Heart right ventricle (tissue), 16 donors: Measurements from ENCODE around the gene RIPK4. TPM values are rescaled to one million over a fixed set of nuclear protein-coding genes. Genes with fewer than 3 reads are reported as not detected.

Source experiments
- ATAC-seq, 8 donors: fragments of 200-7000 bp; cut with Tn5 transposase; one replicate each; pipeline ENCODE4 v1.9.1; 2020; ENCODE audit warnings: mild to moderate bottlenecking in 8 of 8, moderate library complexity in 8 of 8, moderate number of reproducible peaks in 1 of 8
- DNase-seq, 2 donors: peaks; one replicate each; pipeline ENCODE4 v3.0.0-alpha.2; 2020
- H3K27ac ChIP-seq, 10 donors: fragments of 200-600 bp; sonication (generic) in 2 of 10; one replicate each; pipeline versions ENCODE4 v1.5.0 to v1.8.0; 2020 to 2022; ENCODE audit warnings: mild to moderate bottlenecking in 3 of 10
- H3K27me3 ChIP-seq, 7 donors: fragments of 200-600 bp; one replicate each; pipeline ENCODE4 v1.8.0; 2021 to 2022; ENCODE audit warnings: mild to moderate bottlenecking in 2 of 7
- H3K36me3 ChIP-seq, 9 donors: fragments of 200-600 bp; sonication (generic) in 1 of 9; one replicate each; pipeline versions ENCODE4 v1.5.0 to v1.8.0; 2020 to 2022; ENCODE audit warnings: mild to moderate bottlenecking in 2 of 9
- H3K4me1 ChIP-seq, 9 donors: fragments of 200-600 bp; sonication (generic) in 1 of 9; one replicate each; pipeline versions ENCODE4 v1.5.0 to v1.8.0; 2020 to 2022; ENCODE audit warnings: mild to moderate bottlenecking in 4 of 9
- H3K4me3 ChIP-seq, 10 donors: fragments of 200-600 bp; sonication (generic) in 2 of 10; one replicate each; pipeline versions ENCODE4 v1.5.0 to v1.8.0; 2020 to 2022; ENCODE audit warnings: mild to moderate bottlenecking in 7 of 10, moderate library complexity in 2 of 10
- H3K9me3 ChIP-seq, 11 donors: fragments of 200-600 bp in 10 of 11; sonication (generic) in 2 of 11; one replicate each; pipeline versions ENCODE4 v1.5.0 to v1.8.0; 2013 to 2022; ENCODE audit warnings: mild to moderate bottlenecking in 2 of 11, control low read depth in 1 of 11, moderate library complexity in 1 of 11
- WGBS, 2 donors: extraction: QIAGEN DNeasy Blood & Tissue Kit; methylation state at CpG; one replicate each; pipeline ENCODE4 v1.1.7; 2013; ENCODE audit warnings: inconsistent platforms in 1 of 2; 5-methylcytosine and 5-hydroxymethylcytosine counted together
- intact Hi-C, 10 donors: fragments of 100-400 bp; cut with DNase I; formaldehyde crosslinking; loops; one replicate each; pipeline versions ENCODE4 v1.11.1 to v1.14.2; 2022
- polyA plus RNA-seq, 2 donors: library from polyadenylated mRNA; stranded (reverse); fragments of 200-250 nt; gene quantifications; one replicate each; pipeline ENCODE4 v1.2.3, GENCODE V29; 2013
- total RNA-seq, 10 donors: library from RNA; stranded (reverse); fragmentation: NEBNext Ultra II Directional in 3 of 10; extraction: Animal tissue kit (Norgen Biotek cat#: 25700) in 3 of 10; gene quantifications; one replicate each; pipeline versions ENCODE4 v1.2.1 to v1.2.4, GENCODE V29; 2021 to 2023
- TF ChIP-seq, protein P1 (sequence below), 9 donors: fragments of 200-600 bp; sonication (generic) in 2 of 9; IDR thresholded peaks; one replicate each; pipeline versions ENCODE4 v1.5.0 to v1.8.0; 2021 to 2022; ENCODE audit warnings: antibody characterized with exemption in 9 of 9, mild to moderate bottlenecking in 5 of 9, moderate library complexity in 1 of 9
- donor health status: Arrhythmogenic right ventricular cardiomyopathy.
- donor health status: ischemic (EF 13 %, LVEDD 7.1; RV severe dilation, severe dysfunction).
- donor health status: healthy with polysubstance abuse.
- donor health status: DM: no; HTN: yes; CAD: no.
- donor health status: DM: no; HTN: no; CAD: no.
- donor health status: ischemic (EF 25% LVEDD 6.9; RV normal size, moderate dysfunction).
- donor health status: ischemic (EF 25% LVEDD 5.7; RV mildly dilated, moderate dysfunction).
- donor health status: healthy.
- donor health status: DM: yes; HTN: yes; CAD: no.
- donor health status: Ischemic cardiomyopathy.
- donor health status: ischemic (EF 35%, LVEDD 5.7; RV mildly dilated, moderate dysfunction).
- donor health status: nonischemic (EF 11% LVEDD 7.7; RV severe dilation, severe dysfunction).
- donor health status: DM: yes; HTN: yes; CAD: no.
- donor health status: PGD.
- donor health status: ischemic (EF 29% LVEDD 5.4; RV normal size, mild dysfunction).
- donor health status: nonischemic (EF 23%, LVEDD 6.1; RV moderate dilation, normal function).

RIPK4 gene
- total and polyA plus RNA-seq, 12 donors: 0.04 to 0.15 (median 0.07) TPM; not detected in 5

DNA sequence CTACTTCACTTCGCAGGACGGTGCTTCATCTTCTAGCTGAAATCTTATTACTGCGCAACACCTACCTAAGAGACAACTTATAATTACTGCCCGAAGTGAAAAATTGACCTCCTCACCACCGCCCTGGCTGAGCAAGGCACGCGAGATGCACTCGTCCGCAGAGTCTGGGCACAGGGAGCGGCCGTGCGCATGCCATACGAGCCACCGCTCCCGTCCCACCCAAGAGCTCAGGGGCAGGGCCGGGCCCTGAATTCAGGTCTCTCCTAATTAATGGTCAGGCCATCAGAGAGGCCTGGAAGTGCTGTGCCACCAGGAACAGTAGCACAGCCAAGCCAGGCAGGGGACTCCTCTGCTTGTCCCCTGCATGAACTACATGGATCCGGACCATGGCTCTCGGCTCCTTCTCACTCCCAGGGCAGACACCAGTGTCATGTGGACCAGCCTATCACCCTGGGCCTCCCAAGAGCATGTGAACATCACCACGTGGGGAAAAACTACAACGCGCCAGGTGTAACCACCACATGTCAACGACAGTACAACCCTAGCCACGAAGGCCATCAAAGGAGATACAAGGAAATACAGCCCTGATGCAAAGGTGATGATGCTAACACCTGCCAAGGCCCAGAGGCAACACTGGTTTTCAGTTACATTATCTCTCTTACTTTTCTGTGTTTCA, 11.5 kb downstream of the RIPK4 start:
- Histone ChIP-seq H3K4me1 (peaks cover 0 to under 1% (median 0%) of the 10 kb centered on the region in 9 donors), H3K9me3 (no peaks in the 10 kb centered on the region), H3K36me3 (no peaks in the 10 kb centered on the region), H3K4me3 (no peak overlapping the region), H3K27me3 (peaks cover 0 to 22% (median 15%) of the 10 kb centered on the region in 7 donors), H3K27ac (no peak overlapping the region)
- WGBS, 2 donors: 93 to 95% methylated on average over 23 of the region's 23 CpGs
- ATAC-seq (no peak), DNase-seq (no peak)
- TF ChIP-seq, protein P1, sequence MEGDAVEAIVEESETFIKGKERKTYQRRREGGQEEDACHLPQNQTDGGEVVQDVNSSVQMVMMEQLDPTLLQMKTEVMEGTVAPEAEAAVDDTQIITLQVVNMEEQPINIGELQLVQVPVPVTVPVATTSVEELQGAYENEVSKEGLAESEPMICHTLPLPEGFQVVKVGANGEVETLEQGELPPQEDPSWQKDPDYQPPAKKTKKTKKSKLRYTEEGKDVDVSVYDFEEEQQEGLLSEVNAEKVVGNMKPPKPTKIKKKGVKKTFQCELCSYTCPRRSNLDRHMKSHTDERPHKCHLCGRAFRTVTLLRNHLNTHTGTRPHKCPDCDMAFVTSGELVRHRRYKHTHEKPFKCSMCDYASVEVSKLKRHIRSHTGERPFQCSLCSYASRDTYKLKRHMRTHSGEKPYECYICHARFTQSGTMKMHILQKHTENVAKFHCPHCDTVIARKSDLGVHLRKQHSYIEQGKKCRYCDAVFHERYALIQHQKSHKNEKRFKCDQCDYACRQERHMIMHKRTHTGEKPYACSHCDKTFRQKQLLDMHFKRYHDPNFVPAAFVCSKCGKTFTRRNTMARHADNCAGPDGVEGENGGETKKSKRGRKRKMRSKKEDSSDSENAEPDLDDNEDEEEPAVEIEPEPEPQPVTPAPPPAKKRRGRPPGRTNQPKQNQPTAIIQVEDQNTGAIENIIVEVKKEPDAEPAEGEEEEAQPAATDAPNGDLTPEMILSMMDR (IDR thresholded peaks at IDR 0.05): no peak
- intact Hi-C loops: no loop called here

DNA sequence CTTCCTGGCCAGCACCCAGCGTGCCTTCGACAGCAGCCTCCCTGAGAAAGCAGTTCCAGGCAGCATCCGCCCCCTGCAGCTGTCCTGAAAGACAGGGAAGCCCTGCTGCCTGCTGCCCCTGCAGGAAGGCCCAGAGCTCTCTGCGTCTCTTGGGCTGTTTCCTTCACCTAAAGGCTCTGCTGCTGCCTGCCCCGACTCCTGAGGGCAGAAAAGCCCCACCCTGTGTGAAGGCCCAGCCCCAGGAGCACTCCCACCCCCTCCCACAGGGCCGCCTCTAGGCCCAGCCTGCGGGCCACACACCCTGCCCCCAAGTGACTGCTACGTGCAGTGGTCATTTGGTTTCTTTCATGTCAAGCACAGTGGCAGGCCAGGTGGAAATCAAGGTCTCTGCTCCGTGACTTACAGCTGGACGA, 12.4 kb downstream of the RIPK4 start:
- Histone ChIP-seq H3K4me3 (no peak overlapping the region), H3K27ac (no peak overlapping the region), H3K36me3 (no peaks in the 10 kb centered on the region), H3K27me3 (peaks cover 0 to 21% (median 13%) of the 10 kb centered on the region in 7 donors), H3K9me3 (no peaks in the 10 kb centered on the region), H3K4me1 (no peaks in the 10 kb centered on the region)
- DNase-seq (no peak), ATAC-seq (peak in 1 of 8 donors; percentile 32)
- 60 to 66% methylated on average over 10 of the region's 10 CpGs for WGBS, 2 donors
- TF ChIP-seq, protein P1 (IDR thresholded peaks at IDR 0.05): no peak
- intact Hi-C loops: no loop called here

DNA sequence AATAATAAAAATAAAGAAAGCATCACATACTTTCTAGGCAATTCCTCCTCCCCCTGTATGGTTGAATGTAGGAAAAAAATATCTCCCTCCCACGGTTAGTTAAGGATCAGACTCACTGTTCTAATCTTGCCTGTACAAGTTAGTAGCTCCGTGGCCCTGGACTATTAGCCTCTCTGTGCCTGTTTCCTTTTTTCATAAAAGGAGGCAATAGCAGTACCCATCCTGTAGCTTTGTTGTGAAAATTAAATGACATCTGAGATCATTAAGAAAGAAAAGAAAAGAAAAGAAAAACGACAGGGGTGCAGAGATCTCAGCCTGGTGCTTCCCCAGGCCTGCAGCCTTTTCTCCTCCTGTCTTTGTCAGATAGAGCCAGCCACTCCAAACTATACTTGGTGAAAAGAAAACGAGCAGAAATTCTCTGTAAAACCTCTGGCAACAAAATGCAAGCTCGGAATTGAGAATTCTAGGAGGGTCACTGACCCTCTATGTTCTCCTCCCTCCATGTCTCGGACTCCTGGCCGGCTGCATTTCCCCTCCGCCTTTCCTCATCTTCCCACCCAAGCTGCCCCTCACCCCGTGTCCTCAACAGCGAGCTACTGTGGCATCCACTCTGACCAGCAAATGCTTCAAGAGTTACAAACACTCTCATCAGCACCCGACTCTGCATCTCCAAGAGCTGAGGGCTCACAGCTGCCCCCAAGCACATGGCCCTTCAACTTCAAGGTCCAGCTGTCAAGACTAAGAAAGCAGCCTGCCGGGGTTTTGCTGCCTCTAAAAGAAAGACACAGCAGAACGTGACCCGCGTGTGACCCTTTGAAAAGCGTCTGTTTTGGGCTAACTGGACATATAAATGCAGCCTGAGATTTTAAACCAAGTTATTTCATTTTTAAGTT, 13.6 kb downstream of the RIPK4 start:
- WGBS, 2 donors: 70 to 81% methylated on average over 16 of the region's 16 CpGs
- H3K9me3 ChIP-seq: no peaks in the 10 kb centered on the region
- no peaks in the 10 kb centered on the region for H3K4me1 ChIP-seq
- ATAC-seq (no peak), DNase-seq (no peak)
- TF ChIP-seq, protein P1 (IDR thresholded peaks at IDR 0.05): no peak
- no peaks in the 10 kb centered on the region for H3K36me3 ChIP-seq
- intact Hi-C loops: no loop called here
- peaks cover 0 to 25% (median 17%) of the 10 kb centered on the region in 7 donors for H3K27me3 ChIP-seq
- H3K4me3 ChIP-seq: no peak overlapping the region
- H3K27ac ChIP-seq: no peak overlapping the region

DNA sequence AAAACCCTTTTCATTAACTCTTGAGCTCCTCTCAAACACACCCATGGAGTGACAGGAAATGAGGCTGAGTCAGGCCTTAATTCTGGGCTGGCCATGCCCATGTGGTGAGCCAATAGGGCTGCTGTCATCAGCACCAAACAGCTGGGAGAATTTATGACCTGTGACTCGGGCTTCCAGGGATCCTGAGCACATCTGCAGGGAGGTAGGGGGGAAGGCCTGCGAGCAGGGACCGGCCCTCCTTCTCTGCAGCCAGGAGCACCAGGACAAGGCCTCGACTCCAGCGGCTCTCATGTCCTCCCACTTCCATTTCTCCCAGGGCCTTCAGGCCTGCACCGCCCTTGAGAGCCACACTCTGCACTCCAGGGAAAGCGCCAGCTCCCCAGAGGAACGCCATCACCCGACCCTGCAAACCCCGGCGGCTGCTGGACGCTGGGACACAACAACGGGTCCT, 14.6 kb downstream of the RIPK4 start:
- no peak overlapping the region for H3K4me3 ChIP-seq
- H3K27ac ChIP-seq: no peak overlapping the region
- H3K9me3 ChIP-seq: no peaks in the 10 kb centered on the region
- intact Hi-C loops: no loop called here
- TF ChIP-seq, protein P1 (IDR thresholded peaks at IDR 0.05): no peak
- 72 to 76% methylated on average over 13 of the region's 13 CpGs for WGBS, 2 donors
- no peak for DNase-seq
- ATAC-seq: no peak
- H3K36me3 ChIP-seq: no peaks in the 10 kb centered on the region
- H3K4me1 ChIP-seq: no peaks in the 10 kb centered on the region
- peaks cover 0 to 29% (median 17%) of the 10 kb centered on the region in 7 donors for H3K27me3 ChIP-seq
